Activated CD8-positive, alpha-beta memory T cell treated with anti-CD3 and anti-CD28 coated beads, Interleukin-2, amount 50 U/mL, for 1 hour (primary cell): ENCODE results near the gene PVALEF.
"Not testable (repeated sequence)": the region's sequence is repeated elsewhere in the genome, so short reads cannot be mapped to it uniquely, and the experiment has no call there.

Source experiments
- DNase-seq: peaks from one replicate; pipeline ENCODE4 v3.0.0-alpha.2; 2020; ENCODE audit errors: extremely low read depth

The PVALEF gene

GRCh38 chr17:81144423-81144781, 20.9 kb upstream of the PVALEF start:
- no peak for DNase-seq

GRCh38 chr17:81146208-81146607, 19.1 kb upstream of the PVALEF start:
- not testable (repeated sequence) for DNase-seq

- no peak for DNase-seq
Observed at GRCh38 chr17:81147701-81148100, 17.6 kb upstream of the PVALEF start.

GRCh38 chr17:81148571-81148970, 16.7 kb upstream of the PVALEF start:
- DNase-seq: no peak

DNA sequence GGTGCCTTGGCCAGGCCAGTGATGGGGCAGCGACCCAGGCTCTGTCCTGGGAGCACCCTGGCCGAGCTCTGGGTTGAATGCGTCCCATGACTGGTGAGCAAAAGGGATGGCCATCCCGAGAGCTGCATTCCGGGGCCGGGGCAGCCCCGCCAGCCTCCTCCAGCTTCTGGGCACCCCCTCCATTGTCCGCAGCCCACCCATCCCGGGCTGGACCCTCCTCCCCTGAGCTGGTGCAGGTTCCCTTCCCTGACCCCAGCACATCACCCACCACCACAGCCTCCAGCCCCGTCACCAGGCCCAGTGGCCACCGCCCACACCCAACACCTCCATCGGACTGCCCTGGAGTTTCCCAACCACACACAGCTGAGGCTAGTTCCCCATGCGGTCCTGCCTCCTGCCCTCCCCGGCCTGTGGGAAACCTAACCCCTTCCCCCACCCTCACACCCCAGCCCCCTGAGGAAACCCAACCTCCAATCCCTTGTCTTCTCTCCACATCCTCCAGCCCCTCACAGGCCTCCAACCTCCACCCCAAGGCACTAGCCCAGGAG, 16.2 kb upstream of the PVALEF start:
- no peak for DNase-seq

GRCh38 chr17:81150377-81151077, 14.8 kb upstream of the PVALEF start:
- no peak for DNase-seq

- no peak for DNase-seq
Observed at GRCh38 chr17:81151278-81151677, 14.0 kb upstream of the PVALEF start.

DNA sequence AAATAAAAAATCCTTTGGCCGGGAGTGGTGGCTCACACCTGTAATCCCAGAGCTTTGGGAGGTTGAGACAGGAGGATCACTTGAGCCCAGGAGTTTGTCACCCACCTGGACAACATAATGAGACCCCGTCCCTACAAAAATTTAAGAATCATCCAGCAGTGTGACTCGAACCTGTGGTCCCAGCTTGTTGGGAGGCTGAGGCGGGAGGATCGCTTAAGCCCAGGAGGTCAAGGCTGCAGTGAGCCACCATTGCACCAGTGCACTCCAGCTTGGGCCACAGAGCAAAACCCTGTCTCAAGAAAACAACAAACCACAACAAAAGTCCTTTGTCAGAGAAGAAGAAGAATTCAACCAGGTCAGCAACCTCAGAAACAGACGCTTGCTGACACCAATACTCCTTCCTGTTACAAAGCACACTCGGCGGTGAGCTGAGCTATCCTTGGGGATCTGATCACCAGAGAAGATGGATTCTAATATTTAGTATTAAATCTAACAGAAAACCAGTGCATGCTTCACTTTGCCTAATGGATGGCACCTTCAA, 12.9 kb upstream of the PVALEF start:
- no peak for DNase-seq

DNA sequence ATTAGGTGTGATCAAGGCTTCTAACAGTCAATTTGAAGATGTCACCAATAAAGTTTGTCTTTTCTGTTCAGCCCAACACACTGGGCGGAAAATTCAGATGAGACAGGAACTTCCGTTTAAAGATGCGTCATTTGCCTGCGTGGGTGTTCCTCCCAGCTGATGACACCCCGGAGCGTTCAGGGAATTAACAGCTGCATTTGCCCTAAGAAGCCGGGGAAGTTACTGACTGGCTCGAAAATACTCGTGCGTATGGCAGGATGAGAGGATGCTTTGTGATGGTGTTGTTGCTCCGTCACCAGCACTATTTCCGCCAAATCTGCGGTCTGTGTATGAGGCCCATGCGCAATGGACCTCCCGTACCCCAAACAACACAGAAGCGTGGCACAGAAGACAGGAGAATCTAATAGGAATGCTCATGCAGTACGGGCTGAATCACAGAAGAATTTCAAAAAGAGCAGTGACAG, 11.9 kb upstream of the PVALEF start:
- DNase-seq: no peak

DNA sequence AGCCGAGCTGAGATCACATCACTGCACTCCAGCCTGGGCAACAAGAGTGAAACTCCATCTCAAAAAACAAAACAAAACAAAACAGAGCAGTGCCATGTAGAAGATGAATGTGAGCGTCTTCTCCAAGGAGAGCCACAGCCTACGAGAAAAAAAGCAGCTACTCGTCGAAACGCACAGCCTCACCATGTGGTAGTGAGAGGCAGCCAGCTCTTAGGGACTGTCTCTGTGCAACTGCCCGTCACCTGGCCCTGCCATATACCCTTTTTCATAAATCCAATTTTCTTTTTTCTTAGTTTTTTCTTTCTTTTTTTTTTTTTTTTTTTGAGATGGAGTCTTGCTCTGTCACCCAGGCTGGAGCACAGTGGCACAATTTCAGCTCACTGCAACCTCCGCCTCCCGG, 11.3 kb upstream of the PVALEF start:
- not testable (repeated sequence) for DNase-seq

DNA sequence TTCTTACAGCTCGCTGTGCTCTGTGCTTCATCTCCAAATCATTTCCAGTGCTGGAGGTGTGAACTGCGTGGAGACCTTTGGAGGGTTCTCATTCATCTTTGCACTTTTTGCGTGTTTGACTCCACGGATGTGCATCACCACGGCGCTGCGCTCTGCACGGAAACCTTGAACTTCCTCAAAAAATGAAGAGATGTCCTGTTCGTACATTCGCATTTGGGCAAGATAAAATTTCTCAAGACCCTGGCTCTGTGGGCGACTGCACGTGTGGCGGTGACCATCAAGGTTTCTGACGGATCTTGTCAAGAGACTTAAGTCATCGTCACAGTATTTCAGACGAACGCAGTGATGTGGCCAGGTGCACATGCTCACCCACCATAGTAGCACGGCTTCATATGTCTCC, 10.3 kb upstream of the PVALEF start:
- DNase-seq: no peak

- no peak for DNase-seq
Observed at GRCh38 chr17:81156866-81157805, 8.2 kb upstream of the PVALEF start.

- DNase-seq: no peak
Observed at GRCh38 chr17:81157848-81158687, 7.2 kb upstream of the PVALEF start.

- no peak for DNase-seq
Observed at GRCh38 chr17:81158688-81159590, 6.4 kb upstream of the PVALEF start.

GRCh38 chr17:81159611-81160265, 5.6 kb upstream of the PVALEF start:
- no peak for DNase-seq

DNA sequence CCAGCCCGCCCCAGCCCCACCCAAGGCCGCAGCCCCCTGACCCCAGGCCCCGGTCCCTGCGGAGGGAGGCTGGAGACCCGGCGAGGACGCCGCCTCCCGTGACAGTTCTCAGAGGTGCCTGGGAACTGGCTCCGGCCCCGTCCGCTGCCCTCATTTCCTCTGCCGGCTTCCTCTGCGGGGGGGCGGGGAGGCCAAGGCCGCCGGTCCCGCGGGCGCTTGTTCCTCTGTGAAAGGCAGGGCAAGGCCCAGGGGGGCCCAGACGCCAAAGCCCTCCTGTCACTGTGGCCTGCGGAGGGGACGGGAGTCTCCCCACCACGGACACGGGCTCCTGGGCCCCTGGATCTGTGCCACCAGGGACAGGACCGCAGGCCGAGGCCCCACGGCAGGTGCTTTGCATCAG, 5.0 kb upstream of the PVALEF start:
- no peak for DNase-seq

- DNase-seq: no peak
Observed at GRCh38 chr17:81160747-81161453, 4.4 kb upstream of the PVALEF start.

- no peak for DNase-seq
Observed at GRCh38 chr17:81161536-81161935, 3.8 kb upstream of the PVALEF start.

- DNase-seq: no peak
Observed at GRCh38 chr17:81161972-81162371, 3.3 kb upstream of the PVALEF start.
